ENCODE measurements around the gene PRMT7.
A peak's percentile ranks its signal among the peaks of the same experiment; 100 is the strongest.

The PRMT7 gene

GRCh38 chr16:68283346-68283745, 27.5 kb upstream of the PRMT7 start:
- no peak overlapping the region for H3K4me3 ChIP-seq (ENCODE audit: low read depth, low read length)
- in situ Hi-C loops (cut with HindIII; ENCODE audit: low sequenced_read_pairs): no loop called here
- DNase-seq (ENCODE audit: low read depth): no peak
- TF ChIP-seq CTCF (IDR thresholded peaks at IDR 0.05; ENCODE audit: low read depth, low read length, missing control alignments): no peak

GRCh38 chr16:68283801-68284598, 26.8 kb upstream of the PRMT7 start:
- no peak overlapping the region for H3K4me3 ChIP-seq (ENCODE audit: low read depth, low read length)
- no peak for TF ChIP-seq CTCF (IDR thresholded peaks at IDR 0.05; ENCODE audit: low read depth, low read length, missing control alignments)
- in situ Hi-C loops (cut with HindIII; ENCODE audit: low sequenced_read_pairs): no loop called here
- DNase-seq (ENCODE audit: low read depth): no peak

GRCh38 chr16:68284847-68285246, 26.0 kb upstream of the PRMT7 start:
- in situ Hi-C loops (cut with HindIII; ENCODE audit: low sequenced_read_pairs): no loop called here
- TF ChIP-seq CTCF (IDR thresholded peaks at IDR 0.05; ENCODE audit: low read depth, low read length, missing control alignments): no peak
- no peak overlapping the region for H3K4me3 ChIP-seq (ENCODE audit: low read depth, low read length)
- no peak for DNase-seq (ENCODE audit: low read depth)

- no peak for TF ChIP-seq CTCF (IDR thresholded peaks at IDR 0.05; ENCODE audit: low read depth, low read length, missing control alignments)
- no peak overlapping the region for H3K4me3 ChIP-seq (ENCODE audit: low read depth, low read length)
- in situ Hi-C loops (cut with HindIII; ENCODE audit: low sequenced_read_pairs): no loop called here
- no peak for DNase-seq (ENCODE audit: low read depth)
Measured at GRCh38 chr16:68285683-68286082, 25.1 kb upstream of the PRMT7 start.

- in situ Hi-C loops (cut with HindIII; ENCODE audit: low sequenced_read_pairs): no loop called here
- no peak for DNase-seq (ENCODE audit: low read depth)
- no peak overlapping the region for H3K4me3 ChIP-seq (ENCODE audit: low read depth, low read length)
- TF ChIP-seq CTCF (IDR thresholded peaks at IDR 0.05; ENCODE audit: low read depth, low read length, missing control alignments): no peak
Measured at GRCh38 chr16:68286153-68287074, 24.4 kb upstream of the PRMT7 start.

GRCh38 chr16:68287276-68288251, 23.3 kb upstream of the PRMT7 start:
- no peak for TF ChIP-seq CTCF (IDR thresholded peaks at IDR 0.05; ENCODE audit: low read depth, low read length, missing control alignments)
- in situ Hi-C loops (cut with HindIII; ENCODE audit: low sequenced_read_pairs): no loop called here
- H3K4me3 ChIP-seq (ENCODE audit: low read depth, low read length): no peak overlapping the region
- DNase-seq (ENCODE audit: low read depth): peak; percentile 35
